ENCODE measurements around the gene INSL3. TPM values are rescaled to one million over a fixed set of nuclear protein-coding genes. Genes with fewer than 3 reads are reported as not detected.

Gene INSL3, protein sequence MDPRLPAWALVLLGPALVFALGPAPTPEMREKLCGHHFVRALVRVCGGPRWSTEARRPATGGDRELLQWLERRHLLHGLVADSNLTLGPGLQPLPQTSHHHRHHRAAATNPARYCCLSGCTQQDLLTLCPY
- total RNA-seq = 0.21 TPM in 1 of 2 replicates, not detected in the other

DNA sequence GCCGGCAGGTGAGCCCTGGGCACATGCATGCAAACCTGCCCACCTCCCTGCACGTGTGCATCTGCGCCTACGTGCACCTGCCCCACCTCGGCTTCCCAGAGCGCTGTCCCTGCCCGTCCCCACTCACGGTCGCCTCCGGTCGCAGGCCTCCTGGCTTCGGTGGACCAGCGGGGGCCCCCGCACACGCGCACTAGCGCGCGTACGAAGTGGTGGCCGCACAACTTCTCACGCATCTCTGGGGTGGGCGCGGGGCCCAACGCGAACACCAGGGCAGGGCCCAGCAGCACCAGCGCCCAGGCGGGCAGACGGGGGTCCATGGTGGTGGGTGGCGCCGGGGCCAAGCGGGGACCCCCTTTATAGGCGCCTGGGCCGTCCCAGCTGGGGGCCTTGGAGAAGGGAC is at the start of gene INSL3:
Gene INSL3 (minus strand): TSS at position 330 of the 400 bp plus-strand sequence. CDS start 13 bp downstream, at position 317.

DNA sequence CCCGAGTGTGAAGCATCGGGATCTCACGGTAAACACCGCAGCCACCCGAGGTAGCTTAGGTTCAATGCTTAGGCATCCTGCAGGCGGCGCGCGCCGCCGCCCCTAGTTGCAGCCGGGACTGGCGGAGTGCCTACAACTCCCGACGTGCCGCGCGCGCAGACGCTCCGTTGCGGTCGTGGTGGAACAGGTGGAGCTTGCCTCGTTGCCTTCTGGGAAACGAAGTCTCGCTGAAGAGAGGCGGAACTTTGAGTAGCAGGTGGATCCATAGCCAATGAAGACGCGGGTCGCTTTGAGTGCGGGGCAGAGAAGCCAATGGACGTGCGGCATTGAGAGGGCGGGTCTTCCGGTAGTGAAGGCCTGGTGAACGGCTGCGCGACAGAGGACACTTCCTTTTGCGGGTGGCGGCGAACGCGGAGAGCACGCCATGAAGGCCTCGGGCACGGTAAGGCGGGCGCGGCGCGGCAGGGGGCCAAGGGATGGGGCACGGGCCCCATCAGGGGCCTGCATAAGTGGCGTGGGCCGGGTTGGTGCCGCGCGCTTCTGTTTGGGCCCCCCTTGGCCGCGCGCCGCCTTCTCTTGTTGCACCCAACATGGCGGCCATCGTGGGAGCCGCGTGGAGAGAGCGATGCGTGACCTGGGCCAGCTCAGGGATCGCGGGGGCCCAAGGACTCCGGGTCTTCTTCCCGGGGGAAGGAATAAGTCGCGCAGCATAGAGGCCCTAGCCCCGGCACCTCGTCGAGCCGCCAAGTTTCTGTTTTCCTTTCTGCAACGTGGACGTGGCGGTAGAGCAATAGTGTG is 38.4 kb upstream of the INSL3 start, which contains the start of gene RPL18A:
Gene RPL18A (plus strand): TSS at position 378 of the 798 bp plus-strand sequence. CDS start 47 bp downstream, at position 425.

DNA sequence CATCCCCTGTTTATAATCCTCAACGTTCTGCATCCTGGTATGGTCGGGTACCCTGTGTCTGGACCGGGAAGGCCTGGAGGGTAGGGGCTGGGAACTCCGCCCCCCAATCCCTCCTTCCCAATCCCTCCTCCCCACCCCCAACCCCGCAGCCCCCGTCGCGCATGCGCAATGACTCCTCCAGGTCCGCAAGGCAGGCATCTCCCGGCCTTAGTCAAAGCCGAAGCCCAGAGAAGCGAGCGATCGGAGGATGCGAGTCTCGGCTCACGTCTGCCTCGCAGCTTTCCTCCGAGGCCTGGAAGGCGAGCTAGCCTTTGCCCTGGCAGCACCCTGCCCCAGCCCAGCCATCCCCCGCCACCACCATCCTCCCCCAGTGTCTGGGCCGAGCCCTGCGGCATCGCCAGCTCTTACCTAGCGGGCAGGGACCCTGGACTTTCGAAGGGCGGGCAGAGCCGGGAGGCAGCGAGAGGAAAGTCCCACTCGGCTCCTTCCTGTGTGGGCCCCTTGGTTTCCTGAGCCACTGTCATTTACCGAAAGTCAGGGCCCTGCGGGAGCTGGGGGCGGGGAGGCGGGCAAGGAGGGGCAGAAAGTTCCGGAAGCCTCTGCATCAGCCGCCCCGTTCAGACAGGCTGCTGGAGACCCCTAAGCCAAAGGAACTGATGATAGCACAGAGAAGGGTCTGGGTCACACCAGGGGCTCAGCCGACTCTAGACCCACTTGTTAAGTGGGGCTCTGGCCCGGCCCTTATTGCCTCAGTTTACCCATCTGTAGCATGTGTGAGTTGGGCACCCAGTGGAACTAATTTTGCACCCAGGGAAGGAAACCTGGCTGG is 26.4 kb upstream of the INSL3 start, which contains the start of gene JAK3:
Gene JAK3 (minus strand): TSS at position 445 of the 829 bp plus-strand sequence. CDS start 3,565 bp downstream, outside the sequence.

DNA sequence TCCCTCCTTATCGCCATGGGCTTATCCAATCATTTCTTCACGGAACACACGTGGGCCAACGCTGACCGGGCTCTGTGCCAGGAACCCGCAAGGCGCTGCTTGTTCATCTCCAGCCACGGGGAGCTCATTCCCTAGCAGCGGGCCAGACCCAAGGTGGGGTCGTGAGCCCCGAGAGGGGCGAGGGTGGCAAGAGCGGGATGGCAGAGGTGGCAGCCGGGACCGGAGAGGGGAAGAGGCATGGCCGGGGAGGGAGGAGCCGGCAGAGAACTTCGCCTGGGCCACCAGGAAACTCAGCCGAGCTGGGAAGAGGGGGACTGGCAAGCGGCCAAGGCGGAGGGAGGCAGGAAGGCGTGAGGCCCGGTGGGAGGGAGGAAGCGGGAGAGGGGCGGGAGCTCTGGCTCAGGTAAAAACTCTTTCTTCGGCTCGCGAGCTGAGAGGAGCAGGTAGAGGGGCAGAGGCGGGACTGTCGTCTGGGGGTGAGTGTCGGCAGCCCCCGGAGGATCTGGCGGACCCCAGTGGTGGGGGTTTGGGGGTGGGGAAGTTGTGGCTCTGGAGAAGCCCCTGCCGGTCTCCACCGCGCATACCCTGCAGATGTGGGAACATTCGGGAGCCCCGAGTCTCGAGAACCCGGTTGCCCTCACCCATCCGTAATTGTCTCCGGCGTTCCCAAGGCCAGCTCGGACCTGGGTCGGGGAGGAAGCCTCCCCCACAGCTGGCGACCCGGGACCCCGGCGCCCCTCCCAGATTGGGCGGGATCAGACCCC is 26.4 kb downstream of the INSL3 start, which contains the start of gene B3GNT3:
Gene B3GNT3 (plus strand): TSS at position 408 of the 764 bp plus-strand sequence. CDS start 12,670 bp downstream, outside the sequence.

Other genes starting within 250 kb of the INSL3 start
- gene UNC13A, start 133.2 kb downstream of the INSL3 start, total RNA-seq = under 0.01 and 0.14 TPM in 2 replicates
- 12.3 and 29.0 TPM in 2 replicates for gene MAP1S, start 102.0 kb downstream of the INSL3 start, total RNA-seq
- gene FCHO1, start 70.0 kb downstream of the INSL3 start, total RNA-seq = 0.68 and 1.00 TPM in 2 replicates
- gene B3GNT3, start 26.4 kb downstream of the INSL3 start, total RNA-seq = 9.1 and 12.6 TPM in 2 replicates
- gene JAK3, start 26.5 kb upstream of the INSL3 start, total RNA-seq = 0.34 and 0.78 TPM in 2 replicates
- 1,014 and 1,206 TPM in 2 replicates for gene RPL18A, start 38.4 kb upstream of the INSL3 start, total RNA-seq
- gene SLC5A5, start 50.4 kb upstream of the INSL3 start, total RNA-seq = under 0.01 and 0.28 TPM in 2 replicates
- 64.6 and 91.0 TPM in 2 replicates for gene CCDC124, start 111.5 kb upstream of the INSL3 start, total RNA-seq
- gene KCNN1, start 145.6 kb upstream of the INSL3 start, total RNA-seq = under 0.01 and 0.14 TPM in 2 replicates
- gene ARRDC2, start 186.7 kb upstream of the INSL3 start, total RNA-seq = 6.2 and 8.4 TPM in 2 replicates

Measured in nasal cavity respiratory epithelium epithelial cell of viscerocranial mucosa (primary cell).